Ishikawa (cell line): ENCODE measurements around the gene POLR3K.

ENCODE experiments used
- CEBPB ChIP-seq: IDR thresholded peaks from 2 replicates; pipeline ENCODE4 v1.6.1; 2012
- CREB1 ChIP-seq: IDR thresholded peaks from 2 replicates; pipeline ENCODE4 v1.6.1; 2012; ENCODE audit warnings: low read depth
- EGR1 ChIP-seq: IDR thresholded peaks from 2 replicates; pipeline ENCODE4 v1.6.1; 2012
- EP300 ChIP-seq: IDR thresholded peaks from 2 replicates; pipeline ENCODE4 v1.6.1; 2012; ENCODE audit warnings: borderline replicate concordance
- MAX ChIP-seq: IDR thresholded peaks from 2 replicates; pipeline ENCODE4 v1.6.1; 2012
- NFIC ChIP-seq: IDR thresholded peaks from 2 replicates; pipeline ENCODE4 v1.6.1; 2012
- RAD21 ChIP-seq: IDR thresholded peaks from 2 replicates; pipeline ENCODE4 v1.6.1; 2012; ENCODE audit warnings: low read depth
- REST ChIP-seq: IDR thresholded peaks from 2 replicates; pipeline ENCODE4 v1.6.1; 2012; ENCODE audit warnings: low read depth, mild to moderate bottlenecking
- TAF1 ChIP-seq: IDR thresholded peaks from 2 replicates; pipeline ENCODE4 v1.6.1; 2012; ENCODE audit warnings: low read depth, mild to moderate bottlenecking
- USF1 ChIP-seq: IDR thresholded peaks from 2 replicates; pipeline ENCODE4 v1.6.1; 2012
- YY1 ChIP-seq: IDR thresholded peaks from 2 replicates; pipeline ENCODE4 v1.6.1; 2012; ENCODE audit warnings: low read depth
- ZBTB7A ChIP-seq: IDR thresholded peaks from 2 replicates; pipeline ENCODE4 v1.6.1; 2012; ENCODE audit warnings: low read depth

GRCh38 chr16:36336-36984 lies 16.9 kb downstream of the POLR3K start:
- TF ChIP-seq EP300 (no peak), REST (no peak), ZBTB7A (no peak), MAX (no peak), NFIC (no peak), EGR1 (no peak), RAD21 (no peak), CEBPB (no peak), USF1 (no peak), CREB1 (no peak), TAF1 (no peak), YY1 (no peak)
